Liver (tissue), 9 donors: ENCODE results near the gene AKT3. TPM values are rescaled to one million over a fixed set of nuclear protein-coding genes. Genes with fewer than 3 reads are reported as not detected.

ENCODE experiments used
- DNase-seq: peaks from one replicate; pipeline ENCODE4 v3.0.0-alpha.2; 2017; ENCODE audit warnings: low spot score
- H3K27ac ChIP-seq, 2 donors: one replicate each; pipeline ENCODE4 v1.7.0; 2013; ENCODE audit warnings: inconsistent platforms in 2 of 2, low read length in 2 of 2, control low read depth in 1 of 2, low read depth in 1 of 2, mild to moderate bottlenecking in 1 of 2
- H3K27me3 ChIP-seq, 4 donors: one replicate each; pipeline versions ENCODE4 v1.6.1 to v1.7.0; 2013; ENCODE audit warnings: low read length in 3 of 4, inconsistent platforms in 1 of 4, mild to moderate bottlenecking in 1 of 4, moderate library complexity in 1 of 4; ENCODE audit not compliant: control insufficient read depth in 4 of 4, insufficient read depth in 4 of 4
- H3K36me3 ChIP-seq, 4 donors: one replicate each; pipeline versions ENCODE4 v1.6.1 to v1.7.0; 2013; ENCODE audit warnings: low read length in 3 of 4, mild to moderate bottlenecking in 3 of 4, low read depth in 1 of 4, moderate library complexity in 1 of 4; ENCODE audit not compliant: control insufficient read depth in 4 of 4, insufficient read depth in 3 of 4
- H3K4me1 ChIP-seq, 4 donors: one replicate each; pipeline versions ENCODE4 v1.6.1 to v1.7.0; 2013; ENCODE audit warnings: low read length in 3 of 4, mild to moderate bottlenecking in 3 of 4, moderate library complexity in 1 of 4; ENCODE audit not compliant: control insufficient read depth in 4 of 4, insufficient read depth in 4 of 4
- H3K4me3 ChIP-seq, 3 donors: one replicate each; pipeline versions ENCODE4 v1.6.1 to v1.7.0; 2013; ENCODE audit warnings: low read length in 3 of 3, control low read depth in 1 of 3, low read depth in 1 of 3, mild to moderate bottlenecking in 1 of 3
- H3K9ac ChIP-seq, 2 donors: one replicate each; pipeline ENCODE4 v1.7.0; 2013; ENCODE audit warnings: low read length in 2 of 2, mild to moderate bottlenecking in 2 of 2, moderate library complexity in 2 of 2, control low read depth in 1 of 2, low read depth in 1 of 2
- H3K9me3 ChIP-seq, 4 donors: one replicate each; pipeline versions ENCODE4 v1.6.1 to v1.7.0; 2013; ENCODE audit warnings: low read length in 3 of 4; ENCODE audit not compliant: control insufficient read depth in 4 of 4
- ATF3 ChIP-seq: IDR thresholded peaks from 2 replicates; pipeline ENCODE4 v1.6.1; 2016; ENCODE audit warnings: antibody characterized with exemption
- CTCF ChIP-seq: fragments of 150-350 bp; IDR thresholded peaks from 2 replicates; pipeline ENCODE4 v1.5.1; 2017; ENCODE audit warnings: improper control_type of control experiment, low read depth, low read length; ENCODE audit not compliant: missing input control
- EGR1 ChIP-seq, 2 donors: IDR thresholded peaks; 2 replicates each; pipeline ENCODE4 v1.6.1; 2016 to 2018; ENCODE audit warnings: antibody characterized with exemption in 2 of 2, low read depth in 2 of 2
- FOXA1 ChIP-seq: IDR thresholded peaks from 2 replicates; pipeline ENCODE4 v1.6.1; 2016; ENCODE audit warnings: antibody characterized with exemption
- FOXA2 ChIP-seq: IDR thresholded peaks from 2 replicates; pipeline ENCODE4 v1.6.1; 2016; ENCODE audit warnings: antibody characterized with exemption
- GABPA ChIP-seq, 2 donors: IDR thresholded peaks in 1 of 2; conservative IDR thresholded peaks in 1 of 2; 2 replicates each; pipeline ENCODE4 v1.6.1; 2016; ENCODE audit warnings: antibody characterized with exemption in 2 of 2, mild to moderate bottlenecking in 1 of 2, moderate library complexity in 1 of 2
- HNF4A ChIP-seq, 2 donors: conservative IDR thresholded peaks; 2 replicates each; pipeline ENCODE4 v1.6.1; 2016; ENCODE audit warnings: antibody characterized with exemption in 2 of 2, mild to moderate bottlenecking in 2 of 2
- HNF4G ChIP-seq: IDR thresholded peaks from 2 replicates; pipeline ENCODE4 v1.6.1; 2016; ENCODE audit warnings: antibody characterized with exemption
- JUND ChIP-seq, 2 donors: IDR thresholded peaks; 2 replicates each; pipeline ENCODE4 v1.6.1; 2016; ENCODE audit warnings: antibody characterized with exemption in 2 of 2
- MAX ChIP-seq: IDR thresholded peaks from 2 replicates; pipeline ENCODE4 v1.6.1; 2016; ENCODE audit warnings: antibody characterized with exemption
- NR2F2 ChIP-seq: IDR thresholded peaks from 2 replicates; pipeline ENCODE4 v1.6.1; 2016; ENCODE audit warnings: antibody characterized with exemption
- RAD21 ChIP-seq, 2 donors: IDR thresholded peaks; 2 replicates each; pipeline ENCODE4 v1.6.1; 2016; ENCODE audit warnings: antibody characterized with exemption in 2 of 2, mild to moderate bottlenecking in 2 of 2
- REST ChIP-seq: IDR thresholded peaks from 2 replicates; pipeline ENCODE4 v1.6.1; 2016; ENCODE audit warnings: antibody characterized with exemption, mild to moderate bottlenecking
- RXRA ChIP-seq, 2 donors: IDR thresholded peaks; 2 replicates each; pipeline ENCODE4 v1.6.1; 2017 to 2018; ENCODE audit warnings: antibody characterized with exemption in 2 of 2, mild to moderate bottlenecking in 1 of 2
- SP1 ChIP-seq: IDR thresholded peaks from 2 replicates; pipeline ENCODE4 v1.6.1; 2018; ENCODE audit warnings: antibody characterized with exemption, mild to moderate bottlenecking
- TAF1 ChIP-seq: conservative IDR thresholded peaks from 2 replicates; pipeline ENCODE4 v1.6.1; 2016; ENCODE audit warnings: antibody characterized with exemption, mild to moderate bottlenecking
- YY1 ChIP-seq: IDR thresholded peaks from 2 replicates; pipeline ENCODE4 v1.6.1; 2016; ENCODE audit warnings: antibody characterized with exemption, mild to moderate bottlenecking
- ZBTB33 ChIP-seq: IDR thresholded peaks from 2 replicates; pipeline ENCODE4 v1.6.1; 2016; ENCODE audit warnings: antibody characterized with exemption
- WGBS: extraction: QIAGEN DNeasy Blood & Tissue Kit; methylation state at CpG from one replicate; pipeline ENCODE4 v1.1.7; 2013; 5-methylcytosine and 5-hydroxymethylcytosine counted together
- polyA plus RNA-seq, 2 donors: library from polyadenylated mRNA; stranded (reverse) in 1 of 2; unstranded in 1 of 2; fragments of 200-250 nt in 1 of 2; fragments of >200 nt in 1 of 2; fragmentation: Nextera tagmentation in 1 of 2; extraction: Ambion mirVana in 1 of 2; gene quantifications; one replicate each; pipeline versions ENCODE4 v1.2.1 to v1.2.3, GENCODE V29; 2013 to 2015
- total RNA-seq, 2 donors: library from RNA; depleted of rRNA; stranded (reverse); fragments of >200 nt; gene quantifications; one replicate each; pipeline ENCODE4 v1.2.3, GENCODE V29; 2014
- donor health status: healthy.
- donor health status: healthy.
- donor health status: healthy.
- donor health status: healthy.
- donor health status: healthy.

AKT3 gene
- total RNA-seq = 1 to 10 TPM; 3.2 to 7.6 TPM
- 1 to 10 TPM; 1.7 to 2.4 TPM for polyA plus RNA-seq

GRCh38 chr1:243850202-243850451, at the start of gene AKT3:
AKT3 (minus strand) TSS chr1:243850243; CDS start chr1:243843170, 7,073 bp downstream.
- H3K27ac ChIP-seq = peak within 1 kb of the TSS; percentile 81 to 84
- peaks cover 0 to 18% (median 6%) of the 10 kb centered on the region in 4 donors for H3K27me3 ChIP-seq
- no peak for DNase-seq
- peak within 1 kb of the TSS; percentile 14 to 84 (median 46) for H3K4me3 ChIP-seq
- WGBS = under 1% methylated on average over 32 of the region's 32 CpGs
- peaks cover 0 to 3% (median 0%) of the 10 kb centered on the region in 4 donors for H3K9me3 ChIP-seq
- H3K36me3 ChIP-seq = no peaks in the 10 kb centered on the region
- H3K4me1 ChIP-seq = peaks cover 2 to 11% (median 5%) of the 10 kb centered on the region in 4 donors
- H3K9ac ChIP-seq = no peak within 1 kb of the TSS
- TF ChIP-seq NR2F2 (no peak), RXRA (IDR thresholded peaks at IDR 0.05) (no peak), RAD21 (IDR thresholded peaks at IDR 0.05) (no peak), FOXA1 (no peak), HNF4G (no peak), GABPA (IDR thresholded peaks at IDR 0.05 in 1 of 2, conservative IDR thresholded peaks at IDR 0.05 in 1 of 2) (no peak), TAF1 (no peak), SP1 (no peak), YY1 (no peak)

GRCh38 chr1:243898278-243898677, 48.2 kb upstream of the AKT3 start:
- Histone ChIP-seq H3K9ac (no peak overlapping the region), H3K4me3 (no peak overlapping the region), H3K27me3 (peaks cover 0 to 18% (median 0%) of the 10 kb centered on the region in 4 donors), H3K27ac (no peak overlapping the region), H3K36me3 (no peaks in the 10 kb centered on the region), H3K4me1 (no peaks in the 10 kb centered on the region), H3K9me3 (no peaks in the 10 kb centered on the region)
- no peak for DNase-seq
- WGBS = 67% methylated on average over 2 of the region's 2 CpGs
- TF ChIP-seq NR2F2 (no peak), RXRA (IDR thresholded peaks at IDR 0.05) (no peak), HNF4G (no peak), RAD21 (IDR thresholded peaks at IDR 0.05) (no peak), CTCF (no peak), HNF4A (conservative IDR thresholded peaks at IDR 0.05) (no peak), GABPA (IDR thresholded peaks at IDR 0.05 in 1 of 2, conservative IDR thresholded peaks at IDR 0.05 in 1 of 2) (no peak), REST (no peak), SP1 (no peak), TAF1 (no peak), FOXA1 (no peak), ATF3 (no peak), FOXA2 (no peak), EGR1 (IDR thresholded peaks at IDR 0.05; ENCODE audit: low read depth in 2 of 2) (no peak), ZBTB33 (no peak), YY1 (no peak), JUND (IDR thresholded peaks at IDR 0.05) (no peak), MAX (no peak)
